GM12878 (cell line): ENCODE data around the gene DPY19L2. TPM values are rescaled to one million over a fixed set of nuclear protein-coding genes. Genes with fewer than 3 reads are reported as not detected.
A peak's percentile ranks its signal among the peaks of the same experiment; 100 is the strongest.
"Not testable (repeated sequence)": the region's sequence is repeated elsewhere in the genome, so short reads cannot be mapped to it uniquely, and the experiment has no call there.

ENCODE experiments used
- ATAC-seq: fragments of 200-7000 bp; cut with Tn5 transposase; 3 replicates; pipeline ENCODE4 v1.9.1; 2020; ENCODE audit warnings: mild to moderate bottlenecking, moderate library complexity
- BruUV-seq: library from RNA; stranded (reverse); fragments of 400-500 nt; replicated peaks from 2 replicates; lab custom pipeline; 2021; lab: Mats Ljungman, UMichigan
- CTCF ChIA-PET: fragments of 300-600 bp; sonication (Branson Sonifier 250); formaldehyde crosslinking; extraction: SDS; loops from one replicate; lab custom pipeline; 2021; ENCODE audit warnings: inconsistent platforms; lab: Yijun Ruan, JAX
- POLR2A ChIA-PET: fragments of 350-600 bp; formaldehyde crosslinking; extraction: SDS; loops from one replicate; lab custom pipeline; 2021; ENCODE audit warnings: inconsistent platforms; lab: Charles Lee
- RAD21 ChIA-PET: fragments of 300-600 bp; sonication (Branson Sonifier 250); formaldehyde crosslinking; loops from one replicate; lab custom pipeline; 2023; ENCODE audit warnings: antibody characterized with exemption; ENCODE audit not compliant: unreplicated experiment; lab: Charles Lee
- SMC1A ChIA-PET: fragments of 300-600 bp; sonication (Branson Sonifier 250); formaldehyde crosslinking; loops from one replicate; lab custom pipeline; 2023; ENCODE audit not compliant: unreplicated experiment, uncharacterized antibody; lab: Charles Lee
- DNase-seq: peaks from one replicate; pipeline ENCODE4 v3.0.0-alpha.2; 2011; ENCODE audit warnings: low read depth, low spot score
- FAIRE-seq: peaks from 3 replicates; lab custom pipeline; 2011; peaks lifted over from hg19 to GRCh38; lab: Jason Lieb, UNC
- H2AFZ ChIP-seq: 2 replicates; pipeline ENCODE4 v1.6.0; 2011; ENCODE audit warnings: low read depth, low read length, control low read depth; ENCODE audit not compliant: control insufficient read depth
- H3K27ac ChIP-seq: 2 replicates; pipeline ENCODE4 v1.5.1; 2011; ENCODE audit warnings: control low read depth; ENCODE audit not compliant: control insufficient read depth, insufficient read depth
- H3K27me3 ChIP-seq, 2 experiments: replicated peaks in 1 of 2; 2 replicates each; pipeline versions ENCODE4 v1.6.0 to v1.6.1; 2011; ENCODE audit warnings: low read length in 1 of 2; ENCODE audit not compliant: control insufficient read depth in 2 of 2, insufficient read depth in 2 of 2
- H3K36me3 ChIP-seq, 2 experiments: 2 replicates each; pipeline ENCODE4 v1.5.1; 2011; ENCODE audit warnings: low read length in 1 of 2; ENCODE audit not compliant: control insufficient read depth in 2 of 2, insufficient read depth in 2 of 2
- H3K4me1 ChIP-seq: 2 replicates; pipeline ENCODE4 v1.6.1; 2011; ENCODE audit warnings: mild to moderate bottlenecking, low read length, moderate library complexity, mixed read lengths; ENCODE audit not compliant: control insufficient read depth, insufficient read depth
- H3K4me2 ChIP-seq: 2 replicates; pipeline ENCODE4 v1.6.0; 2011; ENCODE audit warnings: control low read depth; ENCODE audit not compliant: control insufficient read depth, insufficient read depth
- H3K4me3 ChIP-seq: fragments of 200-600 bp; sonication (generic); 2 replicates; pipeline ENCODE4 v1.5.1; 2016
- H3K79me2 ChIP-seq: 2 replicates; pipeline ENCODE4 v1.6.0; 2011; ENCODE audit warnings: low read length; ENCODE audit not compliant: control insufficient read depth, insufficient read depth
- H3K9ac ChIP-seq: 2 replicates; pipeline ENCODE4 v1.8.0; 2011; ENCODE audit warnings: low read length, control low read depth, mixed read lengths; ENCODE audit not compliant: control insufficient read depth, insufficient read depth
- H3K9me3 ChIP-seq: replicated peaks from 3 replicates; pipeline ENCODE4 v1.5.1; 2011; ENCODE audit warnings: mild to moderate bottlenecking, low read length; ENCODE audit not compliant: control insufficient read depth, insufficient read depth
- H4K20me1 ChIP-seq: 2 replicates; pipeline ENCODE4 v1.6.0; 2011; ENCODE audit not compliant: control insufficient read depth, insufficient read depth
- BMI1 ChIP-seq: fragments of 450-650 bp; IDR thresholded peaks from 2 replicates; pipeline ENCODE4 v1.6.1; 2016; ENCODE audit warnings: mild to moderate bottlenecking, moderate library complexity, borderline replicate concordance
- FOXM1 ChIP-seq: IDR thresholded peaks from 2 replicates; pipeline ENCODE4 v1.6.1; 2012; ENCODE audit warnings: low read depth, mild to moderate bottlenecking, inconsistent platforms, low read length, moderate library complexity
- RFX5 ChIP-seq: IDR thresholded peaks from 2 replicates; pipeline ENCODE4 v1.6.1; 2011; ENCODE audit warnings: low read depth, low read length, improper control_type of control experiment
- SKIL ChIP-seq: fragments of 450-650 bp; IDR thresholded peaks from 2 replicates; pipeline ENCODE4 v1.6.1; 2017; ENCODE audit warnings: mild to moderate bottlenecking, low read depth, inconsistent platforms; ENCODE audit not compliant: poor library complexity, severe bottlenecking
- ZNF384 ChIP-seq: IDR thresholded peaks from 2 replicates; pipeline ENCODE4 v1.6.1; 2012; ENCODE audit warnings: low read depth, mild to moderate bottlenecking, low read length, improper control_type of control experiment, borderline replicate concordance
- ZNF592 ChIP-seq: fragments of 450-650 bp; IDR thresholded peaks from 2 replicates; pipeline ENCODE4 v1.6.1; 2017; ENCODE audit warnings: mild to moderate bottlenecking, moderate library complexity
- WGBS: methylation state at CpG from one replicate; pipeline ENCODE4 v1.1.6; 2016; ENCODE audit warnings: low lambda C conversion rate; ENCODE audit not compliant: insufficient replicate concordance, insufficient coverage; ENCODE audit errors: missing lambda C conversion rate; 5-methylcytosine and 5-hydroxymethylcytosine counted together
- in situ Hi-C: fragments of 300-500 bp; cut with MboI; formaldehyde crosslinking; loops from 9 replicates; pipeline ENCODE4 v1.14.3; 2018; ENCODE audit warnings: mixed read lengths
- intact Hi-C: fragments of 100-400 bp; cut with micrococcal nuclease; formaldehyde crosslinking; loops from one replicate; pipeline ENCODE4 v1.14.2; 2022; ENCODE audit not compliant: unreplicated experiment
- polyA plus RNA-seq, 11 experiments: library from polyadenylated mRNA; depleted of rRNA in 4 of 11; unstranded in 6 of 11; stranded (reverse) in 5 of 11; fragments of >200 nt; fragmentation: Nextera tagmentation in 4 of 11; fragmentation: Illumina TruSeq in 1 of 11; extraction: Ambion mirVana in 4 of 11; extraction: Trizol in 1 of 11; gene quantifications; 1 replicate in 1 of 11; 2 replicates in 10 of 11; pipeline versions ENCODE4 v1.2.1 to v1.2.3, GENCODE V29; 2011 to 2016; ENCODE audit warnings: inconsistent platforms in 2 of 11, missing spikeins in 2 of 11, low read depth in 1 of 11
- total RNA-seq, 4 experiments: library from RNA; depleted of rRNA in 3 of 4; stranded (reverse); fragments of >200 nt in 3 of 4; fragmentation: Illumina TruSeq in 1 of 4; extraction: Trizol in 1 of 4; gene quantifications; 2 replicates each; pipeline versions ENCODE4 v1.2.1 to v1.2.3, GENCODE V29; 2013 to 2021
- TF ChIP-seq, protein P1 (sequence below): fragments of 450-650 bp; IDR thresholded peaks from 2 replicates; pipeline ENCODE4 v1.6.1; 2016; ENCODE audit warnings: mild to moderate bottlenecking

DPY19L2 gene
- total and polyA plus RNA-seq, 10 of the 15 experiments (the other 5 are each of a cell fraction or from before 2014, with no cell fraction given): 0.04 to 1.0 (median 0.18) TPM; not detected in 4

- DNase-seq (no peak), FAIRE-seq (no peak), ATAC-seq (no peak)
- ChIA-PET CTCF (no interaction called here), SMC1A (no interaction called here), POLR2A (no interaction called here), RAD21 (no interaction called here)
- in situ Hi-C loops: no loop called here
- Histone ChIP-seq H3K4me1 (no peaks in the 10 kb centered on the region), H3K79me2 (no peaks in the 10 kb centered on the region), H3K36me3 (no peaks in the 10 kb centered on the region), H2AFZ (no peak overlapping the region), H3K4me3 (no peak overlapping the region), H3K27ac (no peak overlapping the region), H3K9ac (no peak overlapping the region), H4K20me1 (no peaks in the 10 kb centered on the region), H3K9me3 (no peaks in the 10 kb centered on the region), H3K4me2 (no peak overlapping the region), H3K27me3 (no peaks in the 10 kb centered on the region)
- no TSS peak for BruUV-seq
- intact Hi-C loops: no loop called here
- WGBS: 41% methylated on average over 3 of the region's 3 CpGs
- TF ChIP-seq SKIL (no peak), FOXM1 (no peak), BMI1 (no peak), RFX5 (no peak), ZNF384 (no peak), ZNF592 (no peak)
- TF ChIP-seq, protein P1, sequence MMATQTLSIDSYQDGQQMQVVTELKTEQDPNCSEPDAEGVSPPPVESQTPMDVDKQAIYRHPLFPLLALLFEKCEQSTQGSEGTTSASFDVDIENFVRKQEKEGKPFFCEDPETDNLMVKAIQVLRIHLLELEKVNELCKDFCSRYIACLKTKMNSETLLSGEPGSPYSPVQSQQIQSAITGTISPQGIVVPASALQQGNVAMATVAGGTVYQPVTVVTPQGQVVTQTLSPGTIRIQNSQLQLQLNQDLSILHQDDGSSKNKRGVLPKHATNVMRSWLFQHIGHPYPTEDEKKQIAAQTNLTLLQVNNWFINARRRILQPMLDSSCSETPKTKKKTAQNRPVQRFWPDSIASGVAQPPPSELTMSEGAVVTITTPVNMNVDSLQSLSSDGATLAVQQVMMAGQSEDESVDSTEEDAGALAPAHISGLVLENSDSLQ: no peak
Observed at GRCh38 chr12:63706336-63706735, 38.0 kb upstream of the DPY19L2 start.

DNA sequence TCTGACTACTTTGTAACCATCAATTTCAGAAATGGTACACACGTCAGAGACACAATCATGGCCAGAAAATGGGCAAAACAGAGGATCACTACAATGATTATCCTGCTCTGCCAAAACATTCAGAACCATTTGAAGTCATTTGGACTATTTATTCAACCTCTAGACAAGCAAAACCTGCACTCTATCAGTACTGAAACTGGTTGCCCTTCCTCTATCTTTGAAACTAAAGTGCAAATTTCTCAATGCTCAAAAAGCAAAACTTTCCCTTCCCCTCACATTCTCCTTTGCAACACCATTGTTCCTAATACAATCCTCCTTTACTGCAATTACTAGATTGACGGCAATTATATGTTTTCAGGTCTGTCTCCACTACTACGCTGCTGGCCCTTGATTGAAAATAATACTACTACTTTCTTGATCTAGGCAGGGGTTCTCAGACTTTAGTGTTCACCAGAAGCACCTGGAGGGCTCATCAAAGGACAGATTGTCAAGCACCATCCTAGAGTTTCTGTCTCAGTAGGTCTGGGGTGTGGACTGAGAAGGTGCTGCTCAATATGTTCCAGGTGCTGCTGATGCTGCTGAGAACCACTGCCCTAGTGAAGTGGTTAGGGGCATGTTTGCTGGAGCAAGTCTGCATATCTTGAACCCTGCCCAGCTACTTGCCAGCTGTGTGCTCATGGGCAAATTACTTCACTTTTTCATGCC is 31.5 kb upstream of the DPY19L2 start:
- BruUV-seq, RAD21 ChIA-PET, CTCF ChIA-PET, intact Hi-C loops, DNase-seq, H3K4me1 ChIP-seq, in situ Hi-C loops, H4K20me1 ChIP-seq, SMC1A ChIA-PET, POLR2A ChIA-PET, H3K4me3 ChIP-seq, H3K9me3 ChIP-seq, H2AFZ ChIP-seq, H3K36me3 ChIP-seq, H3K27ac ChIP-seq, H3K9ac ChIP-seq, H3K79me2 ChIP-seq, H3K27me3 ChIP-seq, H3K4me2 ChIP-seq: not testable (repeated sequence)
- ATAC-seq: peak; percentile 47
- WGBS: 27% methylated on average over 3 of the region's 3 CpGs
- peak; percentile 49 for FAIRE-seq
